MCF 10A (cell line): ENCODE measurements around the gene ZNF211. TPM values are rescaled to one million over a fixed set of nuclear protein-coding genes. Genes with fewer than 3 reads are reported as not detected.
A peak's percentile ranks its signal among the peaks of the same experiment; 100 is the strongest.

Experiments
- BruUV-seq: library from RNA; stranded (reverse); fragments of 400-500 nt; replicated peaks from 2 replicates; lab custom pipeline; 2021; lab: Mats Ljungman, UMichigan
- CTCF ChIA-PET: fragments of 300-600 bp; sonication (Branson Sonifier 250); formaldehyde crosslinking; extraction: SDS; loops from one replicate; lab custom pipeline; 2021; ENCODE audit warnings: antibody characterized with exemption, inconsistent platforms; lab: Yijun Ruan, JAX
- POLR2A ChIA-PET: fragments of 300-600, 350-650 bp; sonication (Branson Sonifier 250); formaldehyde crosslinking; extraction: SDS; loops from one replicate; lab custom pipeline; 2020; ENCODE audit warnings: antibody characterized with exemption, inconsistent platforms; lab: Yijun Ruan, JAX
- DNase-seq: peaks from one replicate; pipeline ENCODE4 v3.0.0-alpha.2; 2018; ENCODE audit not compliant: unreplicated experiment
- H3K27ac Mint-ChIP-seq: one replicate; pipeline ENCODE4 v1.8.0; 2022; ENCODE audit warnings: mild to moderate bottlenecking, low read depth, mixed read lengths; ENCODE audit not compliant: unreplicated experiment
- H3K27me3 Mint-ChIP-seq: one replicate; pipeline ENCODE4 v1.8.0; 2022; ENCODE audit warnings: mixed read lengths; ENCODE audit not compliant: insufficient read depth, unreplicated experiment
- H3K36me3 Mint-ChIP-seq: one replicate; pipeline ENCODE4 v1.8.0; 2022; ENCODE audit warnings: mild to moderate bottlenecking, moderate library complexity, mixed read lengths; ENCODE audit not compliant: insufficient read depth, unreplicated experiment
- H3K4me1 Mint-ChIP-seq: one replicate; pipeline ENCODE4 v1.8.0; 2022; ENCODE audit warnings: mixed read lengths; ENCODE audit not compliant: insufficient read depth, unreplicated experiment
- H3K4me3 Mint-ChIP-seq: one replicate; pipeline ENCODE4 v1.8.0; 2022; ENCODE audit warnings: mild to moderate bottlenecking, moderate library complexity, mixed read lengths; ENCODE audit not compliant: unreplicated experiment
- H3K9me3 Mint-ChIP-seq: one replicate; pipeline ENCODE4 v1.8.0; 2022; ENCODE audit warnings: mixed read lengths; ENCODE audit not compliant: unreplicated experiment
- CTCF ChIP-seq: fragments of 200-600 bp; IDR thresholded peaks from one replicate; pipeline ENCODE4 v1.8.0; 2022; ENCODE audit warnings: antibody characterized with exemption, mild to moderate bottlenecking; ENCODE audit not compliant: unreplicated experiment
- intact Hi-C: fragments of 100-400 bp; cut with micrococcal nuclease; formaldehyde crosslinking; loops from 2 replicates; pipeline ENCODE4 v1.14.1; 2022
- total RNA-seq: library from RNA; stranded (reverse); gene quantifications from 2 replicates; pipeline ENCODE4 v1.2.3, GENCODE V29; 2022

The ZNF211 gene
- total RNA-seq, 1 experiment from 2014 or later, result 5.7 TPM

- no TSS peak for BruUV-seq
- POLR2A ChIA-PET, result interaction anchor here (0.7 to 2.1 kb wide), 6 partner anchors 20 to 216 kb away, joined by 3 to 9 read pairs (median 4); partner anchors contain the start of genes ZNF416, ZNF551, ZNF552 and ZNF586
- Mint-ChIP-seq H3K4me3 (peak overlapping the region; percentile 79), H3K9me3 (peaks cover 23% of the 10 kb centered on the region), H3K36me3 (peaks cover 4% of the 10 kb centered on the region), H3K27ac (peak overlapping the region; percentile 71), H3K27me3 (no peaks in the 10 kb centered on the region), H3K4me1 (peaks cover 8% of the 10 kb centered on the region)
- intact Hi-C loops, result loop anchor here (2.0 kb wide), 1 partner anchor 21 kb away; the partner anchor contains the start of gene ZNF416
- DNase-seq, result no peak
- CTCF ChIA-PET, result interaction anchor here (0.6 to 1.0 kb wide), 3 partner anchors 24 to 495 kb away, joined by 3 to 4 read pairs (median 3); no protein-coding TSS in a partner anchor
- no peak for TF ChIP-seq CTCF
Observed at GRCh38 chr19:57599377-57599760, 33.6 kb upstream of the ZNF211 start.

DNA sequence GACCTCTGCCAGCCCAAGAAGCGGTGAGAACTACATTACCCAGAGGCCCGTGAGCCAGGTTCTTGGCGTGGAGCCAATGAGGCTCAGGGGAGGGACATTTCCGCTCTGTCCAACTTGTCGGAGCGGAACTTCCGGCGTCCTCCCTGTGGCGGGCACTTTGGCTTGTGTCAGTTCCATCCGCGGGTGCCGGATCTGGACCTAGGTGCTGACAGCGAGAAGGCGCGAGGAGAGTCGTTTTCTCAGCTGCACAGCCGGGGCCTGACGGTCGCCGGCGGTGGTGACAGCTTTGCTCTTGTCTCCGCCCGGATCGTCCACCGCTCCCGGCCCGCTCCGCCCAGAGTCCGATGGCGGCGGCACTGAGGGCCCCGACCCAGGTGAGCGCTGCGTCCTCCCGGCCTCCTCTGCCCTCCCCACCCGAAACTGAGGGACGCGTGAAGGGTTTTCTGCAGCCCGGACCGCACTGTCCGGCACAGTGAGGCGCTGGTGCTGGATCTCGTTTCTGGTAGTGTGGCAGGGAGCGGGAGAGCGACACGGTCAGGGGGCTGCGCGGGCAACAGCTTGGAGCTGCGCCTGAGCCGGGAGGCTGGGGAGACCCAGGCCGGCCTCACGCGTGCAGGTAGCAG, 33.1 kb upstream of the ZNF211 start, which contains the start of gene ZNF530:
TSS of gene ZNF530 (plus strand) at position 125 of the 623 bp plus-strand sequence. CDS start 4,461 bp downstream, outside the sequence.
- intact Hi-C loops, result loop anchor here (2.0 kb wide), 1 partner anchor 21 kb away; the partner anchor contains the start of gene ZNF416
- no peak for TF ChIP-seq CTCF

DNA sequence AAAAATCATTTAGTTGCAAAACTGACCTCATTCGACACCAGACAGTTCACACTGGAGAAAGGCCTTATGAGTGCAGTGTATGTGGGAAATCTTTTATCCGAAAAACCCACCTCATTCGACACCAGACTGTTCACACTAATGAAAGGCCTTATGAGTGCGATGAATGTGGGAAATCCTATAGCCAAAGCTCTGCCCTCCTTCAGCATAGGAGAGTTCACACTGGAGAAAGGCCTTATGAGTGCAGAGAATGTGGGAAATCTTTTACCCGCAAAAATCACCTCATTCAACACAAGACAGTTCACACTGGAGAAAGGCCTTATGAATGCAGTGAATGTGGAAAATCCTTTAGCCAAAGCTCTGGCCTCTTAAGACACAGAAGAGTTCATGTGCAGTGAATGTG, 26.0 kb upstream of the ZNF211 start:
- CTCF ChIA-PET, result interaction anchor here (0.6 to 0.7 kb wide), 3 partner anchors 73 to 455 kb away, joined by 3 to 4 read pairs (median 3); no protein-coding TSS in a partner anchor
- no TSS peak for BruUV-seq
- peaks cover 29% of the 10 kb centered on the region for H3K9me3 Mint-ChIP-seq
- DNase-seq, result no peak
- no peak overlapping the region for H3K27ac Mint-ChIP-seq
- H3K4me1 Mint-ChIP-seq, result no peaks in the 10 kb centered on the region
- POLR2A ChIA-PET, result no interaction called here
- intact Hi-C loops, result no loop called here
- peaks cover 17% of the 10 kb centered on the region for H3K36me3 Mint-ChIP-seq
- no peak for TF ChIP-seq CTCF
- H3K4me3 Mint-ChIP-seq, result no peak overlapping the region
- no peaks in the 10 kb centered on the region for H3K27me3 Mint-ChIP-seq

More for the DNA sequence above, 33.1 kb upstream of the ZNF211 start, which contains the start of gene ZNF530:
- CTCF ChIA-PET, result interaction anchor here (0.6 to 1.0 kb wide), 5 partner anchors 24 to 630 kb away, joined by 3 to 4 read pairs (median 3); no protein-coding TSS in a partner anchor
- Mint-ChIP-seq H3K4me1 (peaks cover 8% of the 10 kb centered on the region), H3K27me3 (no peaks in the 10 kb centered on the region), H3K4me3 (peak within 1 kb of the TSS; percentile 79), H3K9me3 (peaks cover 26% of the 10 kb centered on the region), H3K36me3 (peaks cover 6% of the 10 kb centered on the region), H3K27ac (peak within 1 kb of the TSS; percentile 71)
- POLR2A ChIA-PET, result interaction anchor here (0.7 to 2.1 kb wide), 9 partner anchors 10 to 215 kb away, joined by 3 to 9 read pairs (median 3); partner anchors contain the start of genes ZNF134, ZNF416, ZNF551 and ZNF552
- BruUV-seq, result no TSS peak
- DNase-seq, result peak; percentile 97

DNA sequence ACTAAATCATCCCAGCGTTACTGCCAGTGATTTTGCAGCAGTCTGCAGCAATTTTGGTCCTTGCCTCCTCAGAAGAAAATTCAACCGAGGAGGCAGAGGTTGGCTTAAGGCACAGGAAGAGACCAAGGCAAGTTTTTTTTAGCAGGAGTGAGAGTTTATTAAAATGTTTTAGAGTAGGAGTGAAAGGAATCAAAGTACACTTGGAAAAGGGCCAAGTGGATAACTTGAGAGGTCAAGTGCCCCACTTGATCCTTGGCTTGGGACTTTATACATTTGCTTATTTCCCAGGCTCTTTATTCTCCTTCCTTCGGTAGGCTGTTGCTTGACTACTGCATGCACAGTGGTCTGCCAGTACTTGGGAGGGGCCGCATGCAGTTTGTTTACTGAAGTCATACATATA, 21.9 kb upstream of the ZNF211 start:
- no peak for DNase-seq
- peaks cover 30% of the 10 kb centered on the region for H3K36me3 Mint-ChIP-seq
- no peaks in the 10 kb centered on the region for H3K27me3 Mint-ChIP-seq
- ChIA-PET POLR2A (no interaction called here), CTCF (no interaction called here)
- TF ChIP-seq CTCF, result no peak
- peaks cover 28% of the 10 kb centered on the region for H3K9me3 Mint-ChIP-seq
- H3K27ac Mint-ChIP-seq, result no peak overlapping the region
- no TSS peak for BruUV-seq
- H3K4me1 Mint-ChIP-seq, result peaks cover 16% of the 10 kb centered on the region
- intact Hi-C loops, result no loop called here
- no peak overlapping the region for H3K4me3 Mint-ChIP-seq
